UCSD-AML1 (cell line): ENCODE results near the gene EPB41L1.

Experiments used
- DNase-seq: peaks from one replicate; lab custom pipeline; 2025; ENCODE audit not compliant: unreplicated experiment; lab: John Stamatoyannopoulos, UW

The EPB41L1 gene

DNA sequence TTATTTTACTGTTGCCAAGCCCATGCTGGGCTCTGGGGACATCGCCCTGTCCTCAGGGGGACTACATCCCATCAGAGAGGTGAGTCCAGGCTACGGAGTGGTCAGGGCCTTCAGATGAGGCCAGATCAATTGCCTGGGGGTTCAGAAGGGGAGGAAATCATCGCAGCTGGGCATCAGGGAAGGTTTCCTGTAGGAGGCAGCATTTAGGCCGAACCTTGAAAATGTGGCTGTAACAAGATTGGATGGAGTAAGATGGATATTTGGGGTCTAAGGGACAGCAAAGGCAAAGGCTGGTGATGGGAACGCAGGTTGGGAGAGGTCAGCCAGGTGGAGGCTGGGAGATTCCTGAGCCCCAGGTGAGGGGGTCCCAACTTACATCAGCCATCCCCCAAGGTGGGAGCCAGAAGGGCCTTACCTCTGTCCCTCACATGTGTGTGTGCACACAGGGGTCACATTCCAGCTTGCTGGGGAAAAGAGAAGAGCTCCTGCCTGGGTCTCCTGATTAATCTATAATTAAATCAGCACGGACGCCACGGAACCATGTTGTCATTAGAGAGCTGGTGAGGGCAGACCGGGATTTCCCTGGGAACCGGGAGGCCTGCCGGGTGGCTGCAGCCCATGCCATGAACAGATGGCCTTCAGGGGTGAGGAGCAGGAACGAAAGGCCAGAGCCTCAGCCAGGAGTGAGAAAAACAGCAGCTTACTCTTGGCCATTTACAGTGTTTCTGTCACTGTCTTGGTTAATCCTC lies 121.1 kb downstream of the EPB41L1 start:
- DNase-seq: no peak

- DNase-seq: no peak
Observed at GRCh38 chr20:36277546-36277945, 123.0 kb downstream of the EPB41L1 start.

DNA sequence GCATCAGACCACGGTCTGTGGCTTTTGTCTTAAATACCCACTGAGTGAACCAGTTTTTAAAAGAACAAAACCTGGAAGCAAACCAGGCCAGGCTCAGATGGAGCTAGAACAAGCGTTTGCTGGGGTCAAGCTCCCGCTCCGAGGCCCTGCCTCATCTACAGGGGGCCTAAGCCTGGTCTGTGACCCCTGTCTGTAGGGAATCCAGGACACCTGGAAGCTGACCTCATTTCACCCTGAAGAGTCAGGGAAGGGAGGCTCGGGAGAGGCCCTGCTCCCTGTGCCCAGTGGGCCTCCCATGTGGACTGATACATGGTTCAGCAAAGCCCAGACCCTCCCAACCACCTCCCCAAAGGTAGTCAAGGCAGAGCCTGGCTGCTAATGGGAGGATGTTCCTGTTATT lies 124.8 kb downstream of the EPB41L1 start:
- no peak for DNase-seq

DNA sequence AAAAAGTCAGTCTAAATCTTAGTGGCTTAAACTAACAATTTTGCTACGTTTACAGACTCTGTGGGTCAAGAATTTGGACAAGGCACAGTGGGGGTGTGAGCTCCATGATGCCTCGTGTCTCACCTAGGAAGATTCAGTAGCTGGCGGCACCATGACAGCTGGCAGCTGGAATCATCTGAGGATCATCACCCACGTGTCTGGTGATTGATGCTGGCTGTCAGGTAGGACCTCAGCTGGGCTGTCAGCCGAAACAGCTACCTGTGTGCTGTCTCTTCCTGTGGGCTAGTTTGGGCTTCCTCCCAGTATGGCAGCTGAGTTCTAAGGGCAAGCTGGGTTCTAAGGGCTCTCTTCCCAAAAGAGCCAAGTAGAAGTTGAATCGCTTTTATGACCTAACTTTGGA lies 125.2 kb downstream of the EPB41L1 start:
- DNase-seq: no peak

- no peak for DNase-seq
Observed at GRCh38 chr20:36281785-36282380, 127.3 kb downstream of the EPB41L1 start.
